ENCODE results near the gene MRNIP. TPM values are rescaled to one million over a fixed set of nuclear protein-coding genes. Genes with fewer than 3 reads are reported as not detected.
"Not testable (repeated sequence)": the region's sequence is repeated elsewhere in the genome, so short reads cannot be mapped to it uniquely, and the experiment has no call there.

The MRNIP gene
- total RNA-seq, 1 experiment from 2014 or later: 37.8 TPM

DNA sequence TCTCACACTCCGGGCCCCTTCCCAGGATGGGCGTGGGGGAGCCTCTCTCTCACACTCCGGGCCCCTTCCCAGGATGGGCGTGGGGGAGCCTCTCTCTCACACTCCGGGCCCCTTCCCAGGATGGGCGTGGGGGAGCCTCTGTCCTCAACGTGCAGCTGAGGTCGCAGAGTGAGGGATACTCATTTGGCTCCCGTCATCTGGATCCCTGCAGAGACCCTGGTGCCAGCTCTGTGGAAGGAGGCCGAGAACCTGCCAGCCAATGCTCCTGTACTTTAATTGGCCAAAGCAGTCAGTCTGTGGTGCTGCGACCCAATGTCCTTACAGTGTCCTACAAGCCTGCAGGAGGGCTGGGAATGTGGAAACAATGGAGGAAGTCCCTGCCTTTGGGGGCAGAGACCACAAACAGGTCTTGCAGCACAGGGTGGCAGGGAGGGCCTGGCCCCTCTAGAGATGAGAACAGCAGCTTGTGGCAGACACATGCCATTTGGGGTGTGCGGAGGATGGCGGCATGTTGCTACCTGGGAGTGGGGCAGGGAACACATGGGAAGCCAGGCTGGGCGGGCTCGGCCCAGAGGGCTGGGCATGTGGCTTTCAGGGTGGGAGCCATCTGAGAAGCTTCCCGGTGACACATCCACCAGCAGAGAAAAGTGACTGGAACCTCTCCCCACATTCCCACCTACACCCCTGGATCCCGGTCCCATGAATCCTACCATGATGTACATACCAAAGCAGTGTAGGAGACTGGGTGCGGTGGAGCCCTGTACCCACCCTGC is 13.6 kb upstream of the MRNIP start:
- Histone ChIP-seq H3K4me1 (no peaks in the 10 kb centered on the region), H3K9me3 (no peaks in the 10 kb centered on the region), H3K4me3 (ENCODE audit: low read depth, low read length) (no peak overlapping the region), H3K27me3 (replicated peaks; ENCODE audit: control insufficient read depth, insufficient read depth, low read length) (no peaks in the 10 kb centered on the region), H3K36me3 (ENCODE audit: control insufficient read depth, insufficient read depth, low read length) (peaks cover 2% of the 10 kb centered on the region)
- no peak overlapping the region for H3K4me3 Mint-ChIP-seq (ENCODE audit: unreplicated experiment)
- POLR2A ChIA-PET: no interaction called here
- H3K4me1 Mint-ChIP-seq (ENCODE audit: low read depth, unreplicated experiment): no peaks in the 10 kb centered on the region
- DNase-seq: no peak
- intact Hi-C loops (cut with micrococcal nuclease; ENCODE audit: unreplicated experiment): no loop called here
- no peak overlapping the region for H3K27ac Mint-ChIP-seq (ENCODE audit: unreplicated experiment)
- H3K9me3 Mint-ChIP-seq (ENCODE audit: unreplicated experiment): no peaks in the 10 kb centered on the region
- no peaks in the 10 kb centered on the region for H3K27me3 Mint-ChIP-seq (ENCODE audit: insufficient read depth, unreplicated experiment)
- peaks cover 43% of the 10 kb centered on the region for H3K36me3 Mint-ChIP-seq (ENCODE audit: insufficient read depth, unreplicated experiment)
- BruUV-seq (replicated peaks): no TSS peak
- CTCF ChIA-PET: no interaction called here
- TF ChIP-seq, protein P1, sequence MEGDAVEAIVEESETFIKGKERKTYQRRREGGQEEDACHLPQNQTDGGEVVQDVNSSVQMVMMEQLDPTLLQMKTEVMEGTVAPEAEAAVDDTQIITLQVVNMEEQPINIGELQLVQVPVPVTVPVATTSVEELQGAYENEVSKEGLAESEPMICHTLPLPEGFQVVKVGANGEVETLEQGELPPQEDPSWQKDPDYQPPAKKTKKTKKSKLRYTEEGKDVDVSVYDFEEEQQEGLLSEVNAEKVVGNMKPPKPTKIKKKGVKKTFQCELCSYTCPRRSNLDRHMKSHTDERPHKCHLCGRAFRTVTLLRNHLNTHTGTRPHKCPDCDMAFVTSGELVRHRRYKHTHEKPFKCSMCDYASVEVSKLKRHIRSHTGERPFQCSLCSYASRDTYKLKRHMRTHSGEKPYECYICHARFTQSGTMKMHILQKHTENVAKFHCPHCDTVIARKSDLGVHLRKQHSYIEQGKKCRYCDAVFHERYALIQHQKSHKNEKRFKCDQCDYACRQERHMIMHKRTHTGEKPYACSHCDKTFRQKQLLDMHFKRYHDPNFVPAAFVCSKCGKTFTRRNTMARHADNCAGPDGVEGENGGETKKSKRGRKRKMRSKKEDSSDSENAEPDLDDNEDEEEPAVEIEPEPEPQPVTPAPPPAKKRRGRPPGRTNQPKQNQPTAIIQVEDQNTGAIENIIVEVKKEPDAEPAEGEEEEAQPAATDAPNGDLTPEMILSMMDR (IDR thresholded peaks at IDR 0.05; ENCODE audit: insufficient read depth in 1 of 2, low read depth in 1 of 2, low read length in 1 of 2, severe bottlenecking in 1 of 2, unreplicated experiment in 1 of 2): no peak

DNA sequence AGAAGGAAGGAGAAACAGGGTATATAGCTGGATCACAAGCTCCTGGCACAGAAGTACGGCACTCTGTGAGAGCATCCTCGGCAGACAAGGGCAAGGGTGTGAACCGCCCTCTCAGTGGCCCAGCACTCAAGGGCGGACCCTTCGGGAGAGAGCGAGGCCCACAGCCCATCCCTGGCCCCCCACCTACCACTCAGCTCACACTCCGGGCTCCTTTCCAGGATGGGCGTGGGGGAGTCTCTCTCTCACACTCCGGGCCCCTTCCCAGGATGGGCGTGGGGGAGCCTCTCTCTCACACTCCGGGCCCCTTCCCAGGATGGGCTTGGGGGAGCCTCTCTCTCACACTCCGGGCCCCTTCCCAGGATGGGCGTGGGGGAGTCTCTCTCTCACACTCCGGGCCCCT is 12.9 kb upstream of the MRNIP start:
- POLR2A ChIA-PET; H3K9me3 ChIP-seq; intact Hi-C loops (cut with micrococcal nuclease; ENCODE audit: unreplicated experiment); H3K4me3 Mint-ChIP-seq (ENCODE audit: unreplicated experiment); H3K4me3 ChIP-seq (ENCODE audit: low read depth, low read length); H3K27me3 ChIP-seq (replicated peaks; ENCODE audit: control insufficient read depth, insufficient read depth, low read length); CTCF ChIA-PET; H3K9me3 Mint-ChIP-seq (ENCODE audit: unreplicated experiment); H3K36me3 ChIP-seq (ENCODE audit: control insufficient read depth, insufficient read depth, low read length); BruUV-seq (replicated peaks); H3K4me1 ChIP-seq; H3K27ac Mint-ChIP-seq (ENCODE audit: unreplicated experiment); DNase-seq; H3K27me3 Mint-ChIP-seq (ENCODE audit: insufficient read depth, unreplicated experiment); H3K4me1 Mint-ChIP-seq (ENCODE audit: low read depth, unreplicated experiment): not testable (repeated sequence)
- peaks cover 47% of the 10 kb centered on the region for H3K36me3 Mint-ChIP-seq (ENCODE audit: insufficient read depth, unreplicated experiment)

DNA sequence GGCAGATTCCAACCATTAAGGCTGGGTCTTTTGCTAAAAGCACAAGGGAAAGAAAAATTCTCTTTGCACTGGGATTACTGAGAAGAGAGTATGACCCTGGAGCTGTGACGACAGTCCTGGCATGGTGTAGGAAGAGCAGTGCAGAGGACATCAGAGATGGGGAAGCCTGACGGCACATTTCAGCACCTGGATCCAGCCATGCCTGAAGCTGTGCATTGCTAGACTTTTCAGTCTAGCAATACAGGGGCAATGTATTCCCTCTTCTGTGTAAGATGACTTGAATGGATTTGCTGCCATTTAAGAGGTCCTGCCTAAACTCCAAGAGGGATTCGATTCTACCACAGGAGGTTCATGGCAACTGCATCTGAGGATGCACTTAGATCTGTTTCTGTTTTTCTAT is 12.3 kb upstream of the MRNIP start:
- POLR2A ChIA-PET: no interaction called here
- Mint-ChIP-seq H3K9me3 (ENCODE audit: unreplicated experiment) (no peaks in the 10 kb centered on the region), H3K4me1 (ENCODE audit: low read depth, unreplicated experiment) (no peaks in the 10 kb centered on the region), H3K36me3 (ENCODE audit: insufficient read depth, unreplicated experiment) (peaks cover 43% of the 10 kb centered on the region), H3K27me3 (ENCODE audit: insufficient read depth, unreplicated experiment) (no peaks in the 10 kb centered on the region), H3K4me3 (ENCODE audit: unreplicated experiment) (no peak overlapping the region), H3K27ac (ENCODE audit: unreplicated experiment) (no peak overlapping the region)
- Histone ChIP-seq H3K27me3 (replicated peaks; ENCODE audit: control insufficient read depth, insufficient read depth, low read length) (no peaks in the 10 kb centered on the region), H3K36me3 (ENCODE audit: control insufficient read depth, insufficient read depth, low read length) (peaks cover 2% of the 10 kb centered on the region), H3K4me3 (ENCODE audit: low read depth, low read length) (no peak overlapping the region), H3K4me1 (no peaks in the 10 kb centered on the region), H3K9me3 (no peaks in the 10 kb centered on the region)
- CTCF ChIA-PET: no interaction called here
- no TSS peak for BruUV-seq (replicated peaks)
- intact Hi-C loops (cut with micrococcal nuclease; ENCODE audit: unreplicated experiment): no loop called here
- TF ChIP-seq, protein P1 (IDR thresholded peaks at IDR 0.05; ENCODE audit: insufficient read depth in 1 of 2, low read depth in 1 of 2, low read length in 1 of 2, severe bottlenecking in 1 of 2, unreplicated experiment in 1 of 2): no peak
- no peak for DNase-seq

All from Caco-2 (cell line).